GM21447 (cell line): ENCODE measurements around the gene SETD2.

Experiments used
- ATAC-seq: cut with Tn5 transposase; IDR thresholded peaks from one replicate; pipeline ENCODE4 v1.9.1; 2021; ENCODE audit not compliant: unreplicated experiment

SETD2 gene

GRCh38 chr3:47000922-47001730 is 162.8 kb downstream of the SETD2 start:
- no peak for ATAC-seq

DNA sequence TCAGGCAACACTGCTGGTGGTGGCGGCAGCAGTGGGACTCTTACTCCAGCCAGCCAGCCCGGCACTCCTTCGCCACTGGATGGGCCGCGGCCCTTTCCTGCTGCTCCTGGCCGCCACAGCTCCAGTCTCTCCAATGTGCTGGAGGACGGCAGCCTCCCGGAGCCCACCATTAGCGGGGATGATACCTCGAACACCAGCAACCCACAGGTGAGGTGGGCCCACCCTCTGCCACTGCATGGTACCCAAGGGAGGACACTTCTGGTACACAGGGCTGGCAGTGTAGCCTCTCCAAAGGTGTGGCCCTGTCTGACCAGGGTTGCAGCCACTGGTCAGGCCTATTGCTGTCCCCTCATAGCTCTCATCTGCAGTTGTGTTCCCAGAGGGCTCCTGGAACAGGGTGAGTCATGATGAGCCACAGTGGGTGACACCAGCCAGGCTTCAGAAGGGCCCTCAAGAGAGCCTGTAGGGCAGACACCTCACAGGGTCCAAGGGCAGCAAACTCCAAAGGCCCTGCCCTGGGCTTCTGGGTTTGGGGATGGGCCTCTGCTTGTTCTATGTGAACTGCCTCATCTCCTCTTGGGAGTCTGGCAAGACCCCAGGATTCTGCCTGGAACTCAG is 163.6 kb downstream of the SETD2 start:
- ATAC-seq = no peak

DNA sequence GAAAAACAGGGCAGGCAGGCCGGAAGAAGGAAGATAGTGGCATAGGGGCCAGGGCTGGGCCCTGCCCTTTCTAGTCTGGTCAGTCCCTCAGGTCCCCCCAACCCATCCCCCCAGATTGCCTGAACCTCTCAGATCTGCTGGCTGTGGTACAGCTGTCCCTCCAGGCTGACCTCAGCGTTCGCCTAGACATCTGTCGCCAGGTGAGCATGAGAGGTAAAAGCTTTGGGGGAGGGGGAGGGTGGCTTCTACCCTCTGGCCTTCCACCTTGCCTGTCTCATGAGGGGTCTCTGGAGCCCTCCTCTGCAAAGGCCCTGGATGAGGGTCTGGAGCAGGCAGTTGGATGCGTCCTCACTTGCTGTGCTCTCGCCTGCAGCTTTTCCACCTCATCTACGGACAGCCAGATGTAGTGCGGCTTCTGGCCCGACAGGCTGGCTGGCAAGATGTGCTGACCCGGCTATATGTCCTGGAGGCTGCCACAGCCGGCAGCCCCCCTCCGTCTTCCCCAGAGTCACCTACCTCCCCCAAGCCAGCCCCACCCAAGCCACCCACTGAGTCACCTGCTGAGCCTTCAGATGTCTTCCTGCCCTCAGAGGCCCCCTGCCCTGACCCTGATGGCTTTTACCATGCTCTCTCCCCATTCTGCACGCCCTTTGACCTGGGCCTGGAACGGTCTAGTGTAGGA is 164.3 kb downstream of the SETD2 start:
- no peak for ATAC-seq

GRCh38 chr3:46998852-46999515 is 164.9 kb downstream of the SETD2 start:
- ATAC-seq = no peak

DNA sequence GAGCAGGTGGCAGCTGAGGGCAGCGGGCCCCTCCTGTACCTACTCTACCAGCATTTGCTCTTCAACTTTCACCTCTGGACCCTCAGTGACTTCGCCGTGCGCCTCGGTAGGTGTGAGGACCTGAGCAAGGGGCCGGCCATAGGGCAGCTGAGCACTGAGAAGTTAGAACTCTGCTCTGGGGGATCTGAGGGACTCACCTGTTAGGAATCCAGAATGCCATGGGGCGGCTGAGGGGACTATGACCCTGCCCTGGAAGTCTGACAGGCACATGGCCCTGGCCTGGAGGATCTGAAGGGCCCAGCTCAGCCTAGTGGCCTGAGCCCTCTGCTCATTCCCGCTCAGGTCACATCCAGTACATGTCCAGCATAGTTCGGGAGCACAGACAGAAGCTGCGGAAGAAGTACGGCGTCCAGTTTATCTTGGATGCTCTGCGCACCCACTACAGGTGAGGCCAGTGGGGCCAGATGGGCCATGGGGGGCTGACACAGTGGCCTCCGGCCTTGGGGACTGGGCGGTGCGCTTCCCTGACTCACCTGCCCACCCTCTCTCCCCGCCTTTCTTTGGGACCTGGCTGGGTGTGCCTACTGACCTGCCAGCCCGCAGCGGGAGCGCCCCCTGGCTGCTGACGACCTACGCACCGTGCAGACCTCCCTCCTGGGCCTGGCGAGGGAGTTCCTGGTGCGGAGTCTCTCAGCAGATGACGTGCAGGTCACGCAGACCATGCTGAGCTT is 165.6 kb downstream of the SETD2 start:
- no peak for ATAC-seq

- ATAC-seq = no peak
These were observed 166.3 kb downstream of the SETD2 start for GRCh38 chr3:46997453-46998091.

GRCh38 chr3:46996689-46997452 is 167.0 kb downstream of the SETD2 start:
- no peak for ATAC-seq

DNA sequence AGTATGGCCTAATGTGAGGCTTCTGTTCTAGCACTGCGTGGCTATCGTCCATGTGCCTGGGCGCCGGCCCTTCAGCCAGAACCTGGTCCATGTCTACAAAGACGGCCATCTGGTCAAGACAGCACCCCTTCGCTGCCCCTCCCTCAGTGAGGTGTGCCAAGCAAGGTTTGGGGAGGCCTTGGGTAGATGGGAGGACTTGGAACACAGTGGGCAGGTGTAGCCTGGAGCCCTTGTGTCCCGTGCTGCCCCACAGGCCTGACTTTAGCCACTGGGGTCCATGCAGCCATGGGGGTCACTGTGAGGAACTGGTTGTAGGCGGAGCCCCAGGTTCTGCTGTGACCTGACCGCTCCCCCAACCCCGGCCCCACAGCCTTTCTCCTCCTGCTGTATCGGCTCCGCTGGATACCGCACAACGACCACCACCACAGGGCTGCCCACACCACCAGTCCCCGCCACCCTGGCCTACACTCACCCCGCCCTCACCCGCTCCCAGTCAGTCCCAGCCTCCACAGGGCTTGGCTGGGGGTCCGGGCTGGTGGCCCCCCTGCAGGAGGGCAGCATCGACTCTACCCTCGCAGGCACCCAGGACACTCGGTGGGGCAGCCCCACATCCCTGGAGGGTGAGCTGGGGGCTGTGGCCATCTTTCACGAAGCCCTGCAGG is 167.9 kb downstream of the SETD2 start:
- no peak for ATAC-seq

DNA sequence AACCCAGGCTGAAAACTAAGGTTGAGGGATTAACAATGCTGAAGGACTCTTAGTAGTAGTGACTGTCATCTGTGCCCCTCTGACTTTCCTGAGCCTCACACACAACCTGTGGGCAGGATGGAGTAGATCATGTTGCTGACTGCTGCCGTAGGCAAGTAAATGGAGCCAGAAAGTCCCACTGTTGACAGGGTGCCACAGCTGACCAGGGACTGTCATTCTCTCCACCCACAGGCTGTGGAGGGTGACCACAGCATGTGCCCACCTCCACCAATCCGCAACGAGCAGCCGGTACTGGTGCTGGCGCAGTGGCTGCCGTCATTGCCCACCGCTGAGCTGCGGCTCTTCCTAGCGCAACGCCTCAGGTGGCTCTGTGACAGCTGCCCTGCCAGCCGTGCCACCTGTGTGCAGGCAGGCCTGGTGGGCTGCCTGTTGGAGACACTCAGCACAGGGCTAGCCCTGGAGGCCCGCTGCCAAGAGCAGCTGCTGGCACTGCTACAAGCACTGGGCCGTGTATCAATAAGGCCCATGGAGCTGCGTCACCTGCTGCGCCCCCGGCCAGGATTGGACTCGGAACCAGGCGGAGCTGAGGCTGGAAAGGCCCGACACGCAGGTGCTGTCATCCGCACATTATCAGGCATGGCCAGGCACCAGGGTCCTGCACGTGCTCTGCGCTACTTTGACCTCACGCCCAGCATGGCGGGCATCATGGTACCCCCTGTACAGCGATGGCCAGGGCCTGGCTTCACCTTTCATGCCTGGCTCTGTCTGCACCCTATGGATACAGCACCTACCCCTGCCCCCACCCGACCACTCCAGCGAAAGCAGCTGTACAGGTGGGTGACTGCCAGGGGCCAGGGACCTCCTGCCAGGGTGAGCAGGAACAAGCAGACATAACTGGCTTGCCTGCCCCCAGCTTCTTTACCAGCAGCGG is 168.8 kb downstream of the SETD2 start:
- no peak for ATAC-seq

- no peak for ATAC-seq
These were observed 169.9 kb downstream of the SETD2 start for GRCh38 chr3:46993986-46994385.

GRCh38 chr3:46993292-46993691 is 170.6 kb downstream of the SETD2 start:
- no peak for ATAC-seq

GRCh38 chr3:46992231-46992630 is 171.7 kb downstream of the SETD2 start:
- ATAC-seq = no peak

DNA sequence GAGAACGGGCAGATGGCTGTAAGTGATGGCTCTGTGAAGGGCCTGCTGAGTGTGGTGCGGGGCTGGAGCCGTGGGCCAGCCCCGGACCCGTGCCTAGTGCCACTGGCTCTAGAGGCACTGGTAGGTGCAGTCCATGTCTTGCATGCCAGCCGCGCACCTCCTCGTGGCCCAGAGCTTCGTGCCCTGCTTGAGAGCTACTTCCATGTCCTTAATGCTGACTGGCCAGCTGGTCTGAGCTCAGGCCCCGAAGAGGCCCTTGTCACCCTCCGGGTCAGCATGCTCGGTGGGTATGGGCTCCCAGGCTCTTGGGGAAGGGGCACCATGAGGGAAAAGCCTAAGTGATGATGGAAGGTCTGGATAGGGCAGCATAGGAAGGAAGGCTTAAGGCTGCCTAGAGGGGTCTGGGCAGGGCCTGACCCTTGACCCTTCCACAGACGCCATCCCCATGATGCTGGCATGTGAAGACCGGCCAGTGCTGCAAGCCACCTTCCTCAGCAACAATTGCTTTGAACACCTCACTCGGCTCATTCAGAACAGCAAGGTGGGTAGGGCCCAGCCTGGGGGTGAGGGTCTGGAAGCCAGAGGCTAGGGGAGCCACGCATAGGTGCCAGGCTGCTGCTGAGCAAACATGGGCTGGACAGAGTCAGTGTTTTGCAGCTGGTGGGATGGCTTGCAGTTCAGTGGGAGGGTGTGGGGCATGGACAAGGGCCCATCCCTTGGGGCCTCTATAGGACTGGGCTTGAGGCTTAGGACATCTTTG is 172.3 kb downstream of the SETD2 start:
- no peak for ATAC-seq

DNA sequence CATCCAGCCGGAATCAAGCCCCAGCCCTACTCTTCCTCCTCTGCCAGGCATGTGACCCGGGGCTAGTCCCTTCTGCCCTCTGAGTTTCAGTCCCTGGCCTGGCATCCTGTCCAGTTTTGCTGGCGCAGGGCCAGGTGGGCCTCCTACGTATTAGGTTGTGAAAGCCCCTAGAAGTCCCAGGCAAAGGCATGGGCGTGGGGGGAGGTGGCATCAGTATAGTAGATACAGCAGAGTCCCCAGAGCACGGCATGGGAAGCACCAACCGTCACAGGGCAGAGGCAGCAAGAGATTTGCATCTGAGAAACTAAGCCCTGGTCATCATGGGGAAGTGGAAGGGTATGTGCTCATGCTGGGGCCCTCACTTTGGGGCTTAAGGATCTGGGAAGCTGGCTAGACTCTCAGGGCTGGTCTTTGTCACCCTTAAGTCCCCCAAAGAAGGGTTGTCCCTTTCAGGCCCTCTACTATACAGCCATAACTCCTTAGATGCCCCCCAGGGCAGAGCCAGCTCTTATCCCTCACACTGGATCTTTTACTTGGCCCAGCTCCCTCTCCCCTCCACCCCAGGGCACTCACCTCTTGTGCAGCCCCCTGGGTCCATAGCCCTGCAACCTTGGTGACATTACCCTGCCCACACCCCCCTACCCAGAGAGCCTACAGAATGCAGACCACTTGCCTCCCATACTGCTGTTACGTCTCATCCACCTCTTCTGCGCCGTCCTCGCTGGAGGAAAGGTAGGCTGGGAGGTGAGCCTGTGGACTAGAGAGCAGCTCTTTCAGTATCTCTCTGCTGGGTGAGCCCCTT is 173.1 kb downstream of the SETD2 start:
- ATAC-seq = peak; percentile 44

GRCh38 chr3:46989146-46989810 is 174.6 kb downstream of the SETD2 start:
- ATAC-seq = no peak

- no peak for ATAC-seq
These were observed 175.3 kb downstream of the SETD2 start for GRCh38 chr3:46988616-46989015.
